ENCODE results near the gene ARHGEF10L.
A peak's percentile ranks its signal among the peaks of the same experiment; 100 is the strongest.

The ARHGEF10L gene

DNA sequence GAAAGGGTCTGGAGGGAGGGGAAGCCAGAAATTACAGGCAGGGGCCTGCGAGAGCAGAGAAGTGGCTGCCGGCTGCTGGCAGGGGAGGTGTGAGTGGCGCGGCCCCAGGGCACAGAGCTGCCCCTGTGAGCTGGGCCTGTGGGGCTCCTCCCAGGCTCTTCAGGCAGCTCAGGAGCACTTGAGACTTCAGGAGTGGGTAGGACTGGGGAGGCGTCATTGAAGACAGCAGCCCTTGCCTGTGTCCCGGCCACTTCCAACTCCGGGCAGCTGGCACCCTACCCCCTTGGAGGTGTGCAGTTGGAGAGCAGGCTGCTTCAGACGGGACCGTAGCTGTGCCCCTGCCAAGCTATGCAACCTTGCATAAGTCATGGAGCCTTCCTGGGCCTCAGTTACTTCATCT, 128.1 kb downstream of the ARHGEF10L start:
- intact Hi-C loops (cut with DNase I; ENCODE audit: low total_unique reads), result no loop called here
- Histone ChIP-seq H3K4me1 (peaks cover 0 to 64% (median 27%) of the 10 kb centered on the region in 4 donors), H3K36me3 (peaks cover 68 to 92% (median 69%) of the 10 kb centered on the region in 3 donors)

DNA sequence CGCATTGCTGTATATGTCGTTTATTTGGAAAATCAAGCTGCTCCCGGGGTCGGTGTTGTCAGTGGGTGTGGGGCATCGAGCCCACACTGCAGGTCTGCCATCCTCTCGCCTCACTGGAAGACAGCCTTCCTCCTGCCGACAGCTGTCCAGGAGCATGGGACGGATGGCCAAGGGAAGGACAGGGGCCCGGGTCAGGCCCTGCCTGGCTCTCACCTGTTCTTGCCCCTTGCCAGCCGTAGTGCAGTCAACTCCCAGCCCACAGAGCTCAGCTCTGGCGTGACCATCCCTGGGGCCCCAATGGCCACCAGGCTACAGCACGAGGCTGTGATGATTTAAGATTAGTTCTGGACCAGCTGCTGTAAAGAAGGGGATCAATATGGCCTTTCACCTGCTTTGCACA, 128.7 kb downstream of the ARHGEF10L start:
- H3K4me3 ChIP-seq, result no peak overlapping the region
- H3K27ac ChIP-seq, result peak overlapping the region in 1 of 2 donors; percentile 62
- no peak for DNase-seq
- no peaks in the 10 kb centered on the region for H3K27me3 ChIP-seq
- no peaks in the 10 kb centered on the region for H3K9me3 ChIP-seq
- intact Hi-C loops (cut with DNase I; ENCODE audit: low total_unique reads), result no loop called here
- H3K36me3 ChIP-seq, result peaks cover 63 to 92% (median 68%) of the 10 kb centered on the region in 3 donors
- H3K4me1 ChIP-seq, result peaks cover 0 to 70% (median 32%) of the 10 kb centered on the region in 4 donors
- TF ChIP-seq, protein P1, sequence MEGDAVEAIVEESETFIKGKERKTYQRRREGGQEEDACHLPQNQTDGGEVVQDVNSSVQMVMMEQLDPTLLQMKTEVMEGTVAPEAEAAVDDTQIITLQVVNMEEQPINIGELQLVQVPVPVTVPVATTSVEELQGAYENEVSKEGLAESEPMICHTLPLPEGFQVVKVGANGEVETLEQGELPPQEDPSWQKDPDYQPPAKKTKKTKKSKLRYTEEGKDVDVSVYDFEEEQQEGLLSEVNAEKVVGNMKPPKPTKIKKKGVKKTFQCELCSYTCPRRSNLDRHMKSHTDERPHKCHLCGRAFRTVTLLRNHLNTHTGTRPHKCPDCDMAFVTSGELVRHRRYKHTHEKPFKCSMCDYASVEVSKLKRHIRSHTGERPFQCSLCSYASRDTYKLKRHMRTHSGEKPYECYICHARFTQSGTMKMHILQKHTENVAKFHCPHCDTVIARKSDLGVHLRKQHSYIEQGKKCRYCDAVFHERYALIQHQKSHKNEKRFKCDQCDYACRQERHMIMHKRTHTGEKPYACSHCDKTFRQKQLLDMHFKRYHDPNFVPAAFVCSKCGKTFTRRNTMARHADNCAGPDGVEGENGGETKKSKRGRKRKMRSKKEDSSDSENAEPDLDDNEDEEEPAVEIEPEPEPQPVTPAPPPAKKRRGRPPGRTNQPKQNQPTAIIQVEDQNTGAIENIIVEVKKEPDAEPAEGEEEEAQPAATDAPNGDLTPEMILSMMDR (IDR thresholded peaks at IDR 0.05), result no peak

More for the DNA sequence above, 128.1 kb downstream of the ARHGEF10L start:
- DNase-seq, result no peak
- H3K4me3 ChIP-seq, result no peak overlapping the region
- H3K9me3 ChIP-seq, result no peaks in the 10 kb centered on the region
- TF ChIP-seq, protein P1 (IDR thresholded peaks at IDR 0.05), result no peak
- H3K27me3 ChIP-seq, result no peaks in the 10 kb centered on the region
- H3K27ac ChIP-seq, result peak overlapping the region in 1 of 2 donors; percentile 62

DNA sequence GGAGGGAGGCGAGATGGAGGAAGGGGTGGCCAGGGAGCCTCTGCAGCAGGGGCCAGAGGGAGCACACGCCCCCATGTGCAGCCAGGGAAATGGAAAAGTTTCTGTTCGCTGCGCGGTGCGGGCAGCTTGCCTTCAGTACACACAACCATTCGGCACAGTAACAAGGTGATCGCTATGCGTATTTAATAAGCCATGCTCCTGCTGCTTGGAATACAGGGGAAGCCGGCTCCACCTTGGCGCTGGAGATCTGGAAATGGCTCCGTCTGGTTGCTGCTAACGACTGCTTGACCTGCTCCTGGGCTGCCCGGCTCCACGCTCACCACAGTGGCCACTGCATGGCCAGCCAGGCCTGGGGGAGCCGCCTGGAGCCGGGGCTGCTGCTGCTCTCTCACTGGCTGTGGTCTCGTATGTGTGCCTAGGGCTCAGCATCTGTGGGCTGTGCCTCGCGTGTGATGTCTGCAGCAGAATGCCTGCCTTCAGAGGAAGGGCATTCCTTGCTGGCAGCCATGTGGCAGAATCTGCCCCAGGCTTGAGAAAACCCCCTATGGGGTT, 129.2 kb downstream of the ARHGEF10L start:
- peaks cover 0 to 75% (median 36%) of the 10 kb centered on the region in 4 donors for H3K4me1 ChIP-seq
- TF ChIP-seq, protein P1 (IDR thresholded peaks at IDR 0.05), result no peak
- H3K4me3 ChIP-seq, result no peak overlapping the region
- DNase-seq, result no peak
- H3K27ac ChIP-seq, result peak overlapping the region; percentile 43 to 62
- H3K9me3 ChIP-seq, result no peaks in the 10 kb centered on the region
- peaks cover 58 to 92% (median 63%) of the 10 kb centered on the region in 3 donors for H3K36me3 ChIP-seq
- intact Hi-C loops (cut with DNase I; ENCODE audit: low total_unique reads), result no loop called here
- no peaks in the 10 kb centered on the region for H3K27me3 ChIP-seq

DNA sequence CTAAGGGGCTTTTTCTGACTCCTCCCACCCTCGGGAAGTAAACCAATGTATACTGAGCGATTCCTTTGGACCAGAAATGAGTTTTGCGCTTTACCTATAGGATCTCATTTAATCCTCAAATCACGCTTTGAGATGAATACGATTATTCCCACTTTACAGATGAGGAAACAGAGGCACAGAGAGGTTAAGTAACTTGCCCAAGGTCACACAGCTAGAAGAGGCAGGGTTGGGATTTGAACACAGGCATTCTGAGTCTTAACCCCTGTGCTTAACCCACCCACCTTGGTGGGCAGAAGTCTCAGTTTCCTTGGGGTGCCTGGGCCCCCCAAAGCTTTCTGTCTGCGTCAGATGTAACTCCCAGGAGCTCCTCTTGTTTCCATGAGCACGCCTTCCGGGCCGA, 129.8 kb downstream of the ARHGEF10L start:
- Histone ChIP-seq H3K27me3 (no peaks in the 10 kb centered on the region), H3K4me3 (no peak overlapping the region), H3K9me3 (no peaks in the 10 kb centered on the region), H3K4me1 (peaks cover 0 to 81% (median 36%) of the 10 kb centered on the region in 4 donors), H3K36me3 (peaks cover 52 to 92% (median 58%) of the 10 kb centered on the region in 3 donors), H3K27ac (peak overlapping the region; percentile 43 to 62)
- TF ChIP-seq, protein P1 (IDR thresholded peaks at IDR 0.05), result no peak
- DNase-seq, result no peak
- intact Hi-C loops (cut with DNase I; ENCODE audit: low total_unique reads), result no loop called here

DNA sequence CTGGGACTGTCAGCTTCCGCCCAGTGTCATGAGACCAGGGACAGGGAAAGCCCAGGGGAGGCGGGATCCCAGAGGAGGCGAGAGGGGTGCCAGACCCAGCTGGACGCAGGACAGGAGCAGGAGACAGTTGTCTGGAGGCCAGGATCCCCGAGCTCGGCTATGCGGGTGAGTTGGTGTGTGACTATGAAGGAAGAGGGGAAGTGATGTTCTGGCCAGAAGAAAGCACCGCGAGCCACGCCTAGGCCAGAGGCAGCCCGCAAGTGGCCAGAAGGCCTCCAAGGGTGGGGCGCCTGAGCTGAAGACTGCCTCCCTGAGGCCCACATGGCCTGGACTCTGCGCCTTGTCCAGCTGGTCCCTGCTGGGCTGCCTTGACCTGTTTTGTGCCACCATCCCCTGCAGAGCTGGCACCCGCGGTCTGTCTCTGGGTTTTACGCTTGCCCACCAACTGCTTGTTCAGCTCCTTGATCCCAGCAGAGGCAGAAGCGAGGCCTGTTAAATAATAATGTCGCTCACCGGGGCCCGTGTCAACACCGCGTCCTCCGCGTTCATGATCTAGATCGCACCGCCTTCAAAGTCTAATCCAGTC, 130.5 kb downstream of the ARHGEF10L start:
- intact Hi-C loops (cut with DNase I; ENCODE audit: low total_unique reads), result loop anchor here (2.0 to 5.0 kb wide), 2 partner anchors 57 to 173 kb away; no protein-coding TSS in a partner anchor
- H3K27ac ChIP-seq, result peak overlapping the region; percentile 43 to 62
- H3K36me3 ChIP-seq, result peaks cover 45 to 89% (median 51%) of the 10 kb centered on the region in 3 donors
- no peak overlapping the region for H3K4me3 ChIP-seq
- DNase-seq, result peak; percentile 34 to 79
- H3K4me1 ChIP-seq, result peaks cover 0 to 87% (median 36%) of the 10 kb centered on the region in 4 donors
- no peaks in the 10 kb centered on the region for H3K27me3 ChIP-seq
- TF ChIP-seq, protein P1 (IDR thresholded peaks at IDR 0.05), result no peak
- H3K9me3 ChIP-seq, result no peaks in the 10 kb centered on the region
